K562 (cell line): ENCODE results near the gene BET1L. TPM values are rescaled to one million over a fixed set of nuclear protein-coding genes. Genes with fewer than 3 reads are reported as not detected.

Source experiments
- ATAC-seq: fragments of 200-7000 bp; cut with Tn5 transposase; 3 replicates; pipeline ENCODE4 v1.9.1; 2020; ENCODE audit warnings: moderate library complexity
- BruUV-seq: library from RNA; stranded (reverse); fragments of 400-500 nt; replicated peaks from 2 replicates; lab custom pipeline; 2021; lab: Mats Ljungman, UMichigan
- CTCF ChIA-PET: fragments of 300-600 bp; formaldehyde crosslinking; extraction: SDS; loops from one replicate; lab custom pipeline; 2021; ENCODE audit warnings: low intra/inter-chr PET ratio; lab: Yijun Ruan, JAX
- POLR2A ChIA-PET: fragments of 300-600, 350-650 bp; sonication (Branson Sonifier 250); formaldehyde crosslinking; extraction: SDS; loops from one replicate; lab custom pipeline; 2021; ENCODE audit warnings: antibody characterized with exemption, inconsistent platforms; lab: Yijun Ruan, JAX
- DNase-seq, 4 experiments: peaks; one replicate each; pipeline versions ENCODE4 v3.0.0 to v3.0.0-alpha.2; 2011 to 2018; ENCODE audit warnings: low spot score in 3 of 4, mixed read lengths in 3 of 4; ENCODE audit errors: extremely low read depth in 1 of 4
- FAIRE-seq: peaks from 2 replicates; lab custom pipeline; 2011; peaks lifted over from hg19 to GRCh38; lab: Jason Lieb, UNC
- H2AFZ ChIP-seq: 2 replicates; pipeline ENCODE4 v1.6.0; 2011; ENCODE audit warnings: low read depth, low read length, control low read depth, inconsistent platforms
- H3K27ac ChIP-seq: fragments of 200-600 bp; 3 replicates; pipeline ENCODE4 v1.8.0; 2011; ENCODE audit warnings: low read depth, mild to moderate bottlenecking, control low read depth, inconsistent platforms, low read length, moderate library complexity, mixed read lengths; ENCODE audit errors: extremely low read depth
- H3K27me3 ChIP-seq, 2 experiments: fragments of 300-600 bp in 1 of 2; 2 replicates in 1 of 2; 3 replicates in 1 of 2; pipeline versions ENCODE4 v1.6.0 to v1.8.0; 2011; ENCODE audit warnings: inconsistent platforms in 2 of 2, low read length in 2 of 2, mild to moderate bottlenecking in 1 of 2, mixed read lengths in 1 of 2, moderate library complexity in 1 of 2; ENCODE audit not compliant: control insufficient read depth in 2 of 2, insufficient read depth in 2 of 2
- H3K36me3 ChIP-seq: fragments of 300-600 bp; 3 replicates; pipeline ENCODE4 v1.8.0; 2011; ENCODE audit warnings: mild to moderate bottlenecking, low read length, inconsistent platforms; ENCODE audit not compliant: control insufficient read depth, insufficient read depth
- H3K4me1 ChIP-seq, 2 experiments: fragments of 200-600 bp in 1 of 2; replicated peaks in 1 of 2; 2 replicates in 1 of 2; 3 replicates in 1 of 2; pipeline versions ENCODE4 v1.5.1 to v1.8.0; 2011; ENCODE audit warnings: inconsistent platforms in 2 of 2, low read length in 2 of 2, mild to moderate bottlenecking in 1 of 2, mixed read lengths in 1 of 2, moderate library complexity in 1 of 2; ENCODE audit not compliant: control insufficient read depth in 2 of 2, insufficient read depth in 2 of 2
- H3K4me2 ChIP-seq: 2 replicates; pipeline ENCODE4 v1.6.1; 2011; ENCODE audit warnings: low read length, control low read depth, inconsistent platforms, mixed read lengths; ENCODE audit not compliant: insufficient read depth
- H3K4me3 ChIP-seq: fragments of 200-600 bp; sonication (generic), shearing (Covaris generic); 2 replicates; pipeline ENCODE4 v1.5.1; 2016; ENCODE audit warnings: control low read depth, inconsistent platforms
- H3K79me2 ChIP-seq: fragments of 200-600 bp; 3 replicates; pipeline ENCODE4 v1.8.0; 2011; ENCODE audit warnings: low read length, inconsistent platforms; ENCODE audit not compliant: control insufficient read depth, insufficient read depth
- H3K9ac ChIP-seq, 2 experiments: 2 replicates each; pipeline versions ENCODE4 v1.6.0 to v1.6.1; 2011; ENCODE audit warnings: low read depth in 2 of 2, low read length in 2 of 2, control low read depth in 1 of 2, inconsistent platforms in 1 of 2, mild to moderate bottlenecking in 1 of 2, mixed read lengths in 1 of 2; ENCODE audit not compliant: insufficient read depth in 1 of 2
- H3K9me1 ChIP-seq: one replicate; pipeline ENCODE4 v1.6.0; 2011; ENCODE audit warnings: inconsistent platforms, mild to moderate bottlenecking, low read length, moderate library complexity; ENCODE audit not compliant: control insufficient read depth, insufficient read depth
- H3K9me3 ChIP-seq: replicated peaks from 2 replicates; pipeline ENCODE4 v1.5.1; 2011; ENCODE audit warnings: low read depth, low read length, inconsistent platforms; ENCODE audit not compliant: control insufficient read depth, insufficient read depth
- H4K20me1 ChIP-seq: replicated peaks from 2 replicates; pipeline ENCODE4 v1.6.1; 2011; ENCODE audit warnings: low read length, inconsistent platforms, mixed read lengths; ENCODE audit not compliant: control insufficient read depth, insufficient read depth
- CEBPB ChIP-seq: fragments of 450-650 bp; IDR thresholded peaks from 2 replicates; pipeline ENCODE4 v1.6.1; 2016; ENCODE audit warnings: missing genetic modification characterization, missing compliant biosample characterization
- HMGN3 ChIP-seq: IDR thresholded peaks from 2 replicates; pipeline ENCODE4 v1.6.1; 2011; ENCODE audit warnings: borderline replicate concordance, low read depth, mild to moderate bottlenecking, mixed read lengths, low read length; ENCODE audit not compliant: insufficient read length; ENCODE audit errors: extremely low read depth
- NFIC ChIP-seq: fragments of 450-650 bp; IDR thresholded peaks from 2 replicates; pipeline ENCODE4 v1.6.1; 2017; ENCODE audit warnings: mild to moderate bottlenecking, inconsistent platforms
- WGBS: fragments of 100-300 bp; shearing (Covaris generic); methylation state at CpG from one replicate; pipeline ENCODE4 v1.1.6; 2016; ENCODE audit warnings: low coverage, mixed read lengths; ENCODE audit not compliant: insufficient coverage; ENCODE audit errors: missing lambda C conversion rate; 5-methylcytosine and 5-hydroxymethylcytosine counted together
- in situ Hi-C: fragments of 300-500 bp; cut with MboI; formaldehyde crosslinking; loops from 4 replicates; pipeline ENCODE4 v1.15.0; 2018; ENCODE audit warnings: inconsistent platforms, mixed read lengths
- intact Hi-C: fragments of 100-400 bp; cut with micrococcal nuclease; formaldehyde crosslinking; loops from 2 replicates; pipeline ENCODE4 v1.14.2; 2022
- polyA plus RNA-seq, 8 experiments: library from polyadenylated mRNA; depleted of rRNA in 4 of 8; stranded (reverse) in 5 of 8; unstranded in 3 of 8; fragments of >200 nt; fragmentation: Nextera tagmentation in 2 of 8; fragmentation: Illumina TruSeq in 1 of 8; extraction: Ambion mirVana in 2 of 8; extraction: Trizol in 1 of 8; gene quantifications; 2 replicates each; pipeline versions ENCODE4 v1.2.1 to v1.2.3, GENCODE V29; 2011 to 2014; ENCODE audit warnings: inconsistent platforms in 1 of 8, missing spikeins in 1 of 8
- total RNA-seq, 7 experiments: library from RNA; depleted of rRNA in 6 of 7; stranded (reverse); fragments of >200 nt in 6 of 7; fragmentation: Illumina TruSeq in 2 of 7; extraction: Trizol in 2 of 7; gene quantifications; 2 replicates each; pipeline versions ENCODE4 v1.2.1 to v1.2.3, GENCODE V29; 2011 to 2021; ENCODE audit warnings: low replicate concordance in 1 of 7

Gene BET1L
- total and polyA plus RNA-seq, 9 of the 15 experiments (the other 6 are each of a cell fraction or from before 2014, with no cell fraction given) = 9.9 to 69.1 (median 19.9) TPM

- TF ChIP-seq NFIC (no peak), CEBPB (tag) (no peak), HMGN3 (no peak)
- WGBS = 81% methylated on average over 8 of the region's 8 CpGs
- H3K36me3 ChIP-seq = peaks cover 27% of the 10 kb centered on the region
- H2AFZ ChIP-seq = no peak overlapping the region
- intact Hi-C loops (no loop called here), in situ Hi-C loops (no loop called here)
- peak overlapping the region; percentile 90 for H3K4me3 ChIP-seq
- DNase-seq (no peak), FAIRE-seq (no peak), ATAC-seq (no peak)
- H3K9me1 ChIP-seq = no peaks in the 10 kb centered on the region
- peak overlapping the region; percentile 89 for H3K27ac ChIP-seq
- H3K9ac ChIP-seq = peak overlapping the region; percentile 60 to 82
- ChIA-PET POLR2A (interaction anchor here (0.6 to 1.6 kb wide), 5 partner anchors 12 to 171 kb away, joined by 3 to 6 read pairs (median 5); partner anchors contain the start of genes BET1L and RIC8A), CTCF (interaction anchor here (0.6 kb wide), 1 partner anchor 283 kb away, joined by 3 read pairs; no protein-coding TSS in a partner anchor)
- peak overlapping the region; percentile 86 for H3K4me2 ChIP-seq
- TSS peak; percentile 73 for BruUV-seq
- no peaks in the 10 kb centered on the region for H3K27me3 ChIP-seq
- no peaks in the 10 kb centered on the region for H3K9me3 ChIP-seq
- H4K20me1 ChIP-seq = peaks cover 10% of the 10 kb centered on the region; the same call in 1 of the 2 replicates
- H3K4me1 ChIP-seq = peaks cover 19 to 21% of the 10 kb centered on the region in 2 experiments; a peak in 4 of 5 replicates
- H3K79me2 ChIP-seq = peaks cover 46% of the 10 kb centered on the region
These were observed 28.0 kb upstream of the BET1L start for GRCh38 chr11:235180-235579.
